H1 (cell line): Measurements from ENCODE around the gene INPP4B.

Source experiments
- CTCF ChIP-seq, 3 experiments: IDR thresholded peaks; 1 replicate in 2 of 3; 2 replicates in 1 of 3; pipeline versions ENCODE4 v1.5.1 to v1.6.1; 2011; ENCODE audit warnings: low read length in 3 of 3, mild to moderate bottlenecking in 3 of 3, inconsistent platforms in 2 of 3, low read depth in 1 of 3, moderate library complexity in 1 of 3; ENCODE audit not compliant: insufficient read depth in 1 of 3; ENCODE audit errors: control extremely low read depth in 1 of 3
- POLR2A ChIP-seq, 2 experiments: IDR thresholded peaks; 1 replicate in 1 of 2; 2 replicates in 1 of 2; pipeline ENCODE4 v1.6.1; 2011; ENCODE audit warnings: low read depth in 2 of 2, low read length in 2 of 2, mild to moderate bottlenecking in 2 of 2; ENCODE audit errors: control extremely low read depth in 1 of 2
- POU5F1 ChIP-seq: IDR thresholded peaks from 2 replicates; pipeline ENCODE4 v1.6.1; 2011; ENCODE audit warnings: low read depth, mild to moderate bottlenecking, low read length, moderate library complexity
- SP1 ChIP-seq: IDR thresholded peaks from 2 replicates; pipeline ENCODE4 v1.6.1; 2011; ENCODE audit warnings: low read depth, low read length
- SUZ12 ChIP-seq: fragments of 200-600 bp; sonication (generic); IDR thresholded peaks from 2 replicates; pipeline ENCODE4 v1.6.1; 2012; ENCODE audit warnings: mild to moderate bottlenecking, inconsistent platforms, low read length, moderate library complexity, mixed read lengths

DNA sequence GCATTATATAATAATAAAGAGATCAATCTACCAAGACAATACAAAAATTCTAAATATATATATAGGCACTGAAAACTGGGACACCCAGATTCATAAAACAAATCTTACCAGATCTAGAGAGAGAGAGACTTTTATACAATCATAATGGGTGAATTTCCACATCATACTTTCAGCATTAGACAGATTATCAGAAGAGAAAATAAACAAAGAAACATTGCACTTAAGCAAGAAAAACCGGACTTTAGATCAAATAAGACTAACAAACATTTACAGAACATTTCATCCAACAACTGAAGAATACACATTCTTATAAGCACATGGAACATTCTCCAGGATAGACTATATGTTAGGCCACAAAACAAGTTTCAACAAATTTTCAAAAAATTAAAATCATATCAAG lies 245.1 kb downstream of the INPP4B start:
- TF ChIP-seq CTCF (IDR thresholded peaks at IDR 0.05; ENCODE audit: control extremely low read depth in 1 of 3, insufficient read depth in 1 of 3, low read depth in 1 of 3, low read length in 3 of 3) (no peak), POU5F1 (no peak), POLR2A (IDR thresholded peaks at IDR 0.05; ENCODE audit: control extremely low read depth in 1 of 2, low read depth in 2 of 2, low read length in 2 of 2) (no peak), SP1 (no peak), SUZ12 (no peak)
